Ishikawa (cell line): ENCODE results near the gene THOC5.

Experiments
- YY1 ChIP-seq: IDR thresholded peaks from 2 replicates; pipeline ENCODE4 v1.6.1; 2012; ENCODE audit warnings: low read depth
- TF ChIP-seq, protein P1 (sequence below): IDR thresholded peaks from 2 replicates; pipeline ENCODE4 v1.6.1; 2012; ENCODE audit warnings: low read depth, mild to moderate bottlenecking

- TF ChIP-seq, protein P1, sequence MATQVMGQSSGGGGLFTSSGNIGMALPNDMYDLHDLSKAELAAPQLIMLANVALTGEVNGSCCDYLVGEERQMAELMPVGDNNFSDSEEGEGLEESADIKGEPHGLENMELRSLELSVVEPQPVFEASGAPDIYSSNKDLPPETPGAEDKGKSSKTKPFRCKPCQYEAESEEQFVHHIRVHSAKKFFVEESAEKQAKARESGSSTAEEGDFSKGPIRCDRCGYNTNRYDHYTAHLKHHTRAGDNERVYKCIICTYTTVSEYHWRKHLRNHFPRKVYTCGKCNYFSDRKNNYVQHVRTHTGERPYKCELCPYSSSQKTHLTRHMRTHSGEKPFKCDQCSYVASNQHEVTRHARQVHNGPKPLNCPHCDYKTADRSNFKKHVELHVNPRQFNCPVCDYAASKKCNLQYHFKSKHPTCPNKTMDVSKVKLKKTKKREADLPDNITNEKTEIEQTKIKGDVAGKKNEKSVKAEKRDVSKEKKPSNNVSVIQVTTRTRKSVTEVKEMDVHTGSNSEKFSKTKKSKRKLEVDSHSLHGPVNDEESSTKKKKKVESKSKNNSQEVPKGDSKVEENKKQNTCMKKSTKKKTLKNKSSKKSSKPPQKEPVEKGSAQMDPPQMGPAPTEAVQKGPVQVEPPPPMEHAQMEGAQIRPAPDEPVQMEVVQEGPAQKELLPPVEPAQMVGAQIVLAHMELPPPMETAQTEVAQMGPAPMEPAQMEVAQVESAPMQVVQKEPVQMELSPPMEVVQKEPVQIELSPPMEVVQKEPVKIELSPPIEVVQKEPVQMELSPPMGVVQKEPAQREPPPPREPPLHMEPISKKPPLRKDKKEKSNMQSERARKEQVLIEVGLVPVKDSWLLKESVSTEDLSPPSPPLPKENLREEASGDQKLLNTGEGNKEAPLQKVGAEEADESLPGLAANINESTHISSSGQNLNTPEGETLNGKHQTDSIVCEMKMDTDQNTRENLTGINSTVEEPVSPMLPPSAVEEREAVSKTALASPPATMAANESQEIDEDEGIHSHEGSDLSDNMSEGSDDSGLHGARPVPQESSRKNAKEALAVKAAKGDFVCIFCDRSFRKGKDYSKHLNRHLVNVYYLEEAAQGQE: no peak
- TF ChIP-seq YY1: peak; percentile 55; the same call in 1 of the 2 replicates
Measured at GRCh38 chr22:29553351-29554224, at the start of gene THOC5.
